ENCODE data around the gene IFNAR2.
A peak's percentile ranks its signal among the peaks of the same experiment; 100 is the strongest.
"Not testable (repeated sequence)": the region's sequence is repeated elsewhere in the genome, so short reads cannot be mapped to it uniquely, and the experiment has no call there.

The IFNAR2 gene

DNA sequence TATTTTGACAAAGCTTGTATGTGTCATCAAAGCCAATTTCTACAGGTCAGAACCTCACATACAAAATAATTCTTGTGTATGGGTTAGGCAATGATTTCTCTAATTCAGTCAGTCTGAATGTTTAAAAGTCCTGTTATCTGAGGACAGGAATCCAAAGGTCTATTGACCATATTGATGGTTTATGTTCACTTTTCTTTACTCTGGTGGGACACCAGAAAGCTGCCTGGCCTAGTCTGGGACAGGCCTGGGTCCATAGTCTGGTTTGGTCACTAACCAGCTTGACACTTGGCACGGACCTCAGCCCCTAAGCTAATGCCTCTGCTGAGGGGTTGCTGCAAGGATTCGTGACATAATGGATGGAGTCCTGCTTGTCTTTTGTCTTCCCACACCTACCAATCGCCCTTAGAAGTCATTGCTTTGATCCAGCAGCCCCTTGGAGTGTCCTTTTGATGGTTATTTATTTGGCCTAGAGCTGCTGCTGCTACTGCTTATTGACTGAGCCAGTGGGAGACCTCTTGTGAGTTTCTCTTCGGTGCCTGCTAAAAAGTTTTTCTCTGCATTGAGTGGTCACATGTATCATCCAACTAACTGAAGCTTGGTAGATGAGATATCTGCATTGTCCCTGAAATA lies 15.7 kb downstream of the IFNAR2 start:
- no peak for DNase-seq

- DNase-seq = no peak
Measured at GRCh38 chr21:33246506-33246905, 16.8 kb downstream of the IFNAR2 start.

- no peak for DNase-seq
Measured at GRCh38 chr21:33246963-33247362, 17.2 kb downstream of the IFNAR2 start.

- no peak for DNase-seq
Measured at GRCh38 chr21:33247599-33247998, 17.9 kb downstream of the IFNAR2 start.

DNA sequence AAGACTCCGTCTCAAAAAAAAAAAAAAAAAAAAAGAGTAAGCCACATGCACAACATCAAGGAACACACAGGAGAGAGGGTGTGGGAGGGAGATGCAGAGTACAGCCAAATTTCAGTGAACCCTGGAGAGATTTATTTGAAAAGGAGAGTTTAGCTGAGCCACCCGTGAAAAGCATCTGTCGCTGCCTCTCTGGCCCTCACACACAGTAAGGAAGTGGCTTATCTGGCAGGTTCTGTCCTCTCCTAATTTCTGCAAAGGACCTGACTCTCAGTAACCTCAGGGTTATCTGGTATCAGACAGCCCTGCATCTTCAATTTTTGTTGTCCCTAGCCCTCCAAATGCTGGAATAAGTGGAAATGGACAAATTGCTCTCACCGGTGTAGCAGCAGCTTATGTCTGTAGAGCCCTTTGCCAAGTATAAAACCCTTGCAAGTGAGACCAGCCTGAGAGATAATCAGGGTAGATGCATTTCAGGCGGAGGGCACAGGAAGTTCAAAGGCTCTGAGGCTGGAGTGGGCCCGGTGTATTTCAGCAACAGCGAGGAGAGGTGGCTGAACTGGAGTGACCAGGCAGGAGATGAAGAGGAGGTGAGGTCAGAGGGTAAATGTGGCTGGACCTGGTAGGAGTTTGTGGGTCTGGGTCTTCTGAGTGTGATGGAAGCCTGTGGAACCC lies 19.7 kb downstream of the IFNAR2 start:
- no peak for DNase-seq

DNA sequence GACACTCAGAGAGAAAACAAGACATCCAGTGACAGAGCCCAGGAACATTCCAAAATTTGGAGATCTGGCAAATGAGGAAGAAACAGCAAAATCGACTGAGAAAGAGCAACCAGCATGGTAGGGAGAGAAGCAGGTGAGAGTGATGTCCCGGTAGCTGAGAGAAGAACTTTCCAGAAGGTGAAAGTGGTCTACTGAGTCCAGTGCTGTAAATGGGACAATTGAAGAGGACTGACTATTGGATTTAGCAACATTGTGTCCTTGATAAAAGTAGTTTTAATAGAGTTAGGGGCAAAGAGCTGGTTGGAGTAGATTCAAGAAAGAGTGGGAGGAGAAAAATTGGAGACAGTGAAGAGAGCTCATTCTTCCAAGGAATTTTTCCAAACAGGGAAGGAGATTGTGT lies 21.4 kb downstream of the IFNAR2 start:
- DNase-seq = no peak

- not testable (repeated sequence) for DNase-seq
Measured at GRCh38 chr21:33253382-33253781, 23.6 kb downstream of the IFNAR2 start.

- no peak for DNase-seq
Measured at GRCh38 chr21:33254766-33255165, 25.0 kb downstream of the IFNAR2 start.

DNA sequence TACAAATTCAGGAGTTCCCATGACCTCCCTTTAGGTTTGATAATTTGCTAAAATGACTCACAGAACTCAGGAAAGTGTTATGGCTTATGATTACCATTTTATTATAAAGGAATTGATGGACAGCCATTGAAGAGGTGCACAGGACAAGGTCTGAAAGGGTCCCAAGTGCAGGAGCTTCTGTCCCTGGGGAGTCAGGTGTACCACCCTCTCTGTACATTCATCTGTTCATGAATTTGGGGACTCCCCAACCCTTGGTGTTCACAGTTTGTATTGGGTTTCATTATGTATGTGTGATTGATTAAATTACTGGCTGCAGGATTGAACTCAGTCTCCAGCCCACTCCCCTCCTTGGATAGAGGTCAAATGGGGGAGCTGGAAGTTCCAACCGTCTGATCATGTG lies 25.7 kb downstream of the IFNAR2 start:
- DNase-seq = no peak

GRCh38 chr21:33256019-33256418 lies 26.3 kb downstream of the IFNAR2 start:
- no peak for DNase-seq

- DNase-seq = no peak
Measured at GRCh38 chr21:33257094-33257803, 27.5 kb downstream of the IFNAR2 start.

- no peak for DNase-seq
Measured at GRCh38 chr21:33258475-33258874, 28.7 kb downstream of the IFNAR2 start.

GRCh38 chr21:33259428-33259827 lies 29.7 kb downstream of the IFNAR2 start:
- DNase-seq = no peak

GRCh38 chr21:33259995-33260394 lies 30.3 kb downstream of the IFNAR2 start:
- DNase-seq = no peak

DNA sequence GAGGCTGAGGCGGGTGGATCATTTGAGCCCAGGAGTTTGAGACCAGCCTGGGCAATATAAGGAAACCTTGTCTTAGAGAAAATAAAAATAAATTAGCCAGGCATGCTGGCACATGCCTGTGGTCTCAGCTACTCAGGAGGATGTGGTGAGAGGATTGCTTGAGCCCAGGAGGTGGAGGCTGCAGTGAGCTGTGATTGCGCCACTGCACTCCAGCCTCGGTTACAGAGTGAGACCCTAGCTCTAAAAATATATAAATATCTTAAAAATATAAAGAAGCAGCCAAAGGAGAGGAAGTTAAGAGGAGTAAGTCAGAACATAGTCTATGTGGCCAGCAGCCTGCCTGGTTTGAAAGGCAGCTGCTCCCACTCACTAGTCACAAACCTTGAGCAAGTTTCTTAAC lies 31.9 kb downstream of the IFNAR2 start:
- peak; percentile 4 for DNase-seq

DNA sequence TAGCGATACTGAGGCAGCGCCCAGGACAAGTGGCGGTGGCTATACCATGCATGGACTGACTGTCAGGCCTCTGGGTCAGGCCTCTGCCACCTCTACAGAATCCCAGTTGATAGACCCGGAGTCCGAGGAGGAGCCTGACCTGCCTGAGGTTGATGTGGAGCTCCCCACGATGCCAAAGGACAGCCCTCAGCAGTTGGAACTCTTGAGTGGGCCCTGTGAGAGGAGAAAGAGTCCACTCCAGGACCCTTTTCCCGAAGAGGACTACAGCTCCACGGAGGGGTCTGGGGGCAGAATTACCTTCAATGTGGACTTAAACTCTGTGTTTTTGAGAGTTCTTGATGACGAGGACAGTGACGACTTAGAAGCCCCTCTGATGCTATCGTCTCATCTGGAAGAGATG lies 33.2 kb downstream of the IFNAR2 start:
- DNase-seq = no peak

- DNase-seq = no peak
Measured at GRCh38 chr21:33264561-33264960, 34.8 kb downstream of the IFNAR2 start.

- DNase-seq = no peak
Measured at GRCh38 chr21:33265664-33266049, 35.9 kb downstream of the IFNAR2 start.

- DNase-seq = peak; percentile 21
Measured at GRCh38 chr21:33266050-33266788, 36.5 kb downstream of the IFNAR2 start, which contains the start of gene IL10RB. IL10RB (plus strand) TSS chr21:33266367; CDS start chr21:33266466, 99 bp downstream.

GRCh38 chr21:33266789-33267135 lies 37.0 kb downstream of the IFNAR2 start:
- no peak for DNase-seq

DNA sequence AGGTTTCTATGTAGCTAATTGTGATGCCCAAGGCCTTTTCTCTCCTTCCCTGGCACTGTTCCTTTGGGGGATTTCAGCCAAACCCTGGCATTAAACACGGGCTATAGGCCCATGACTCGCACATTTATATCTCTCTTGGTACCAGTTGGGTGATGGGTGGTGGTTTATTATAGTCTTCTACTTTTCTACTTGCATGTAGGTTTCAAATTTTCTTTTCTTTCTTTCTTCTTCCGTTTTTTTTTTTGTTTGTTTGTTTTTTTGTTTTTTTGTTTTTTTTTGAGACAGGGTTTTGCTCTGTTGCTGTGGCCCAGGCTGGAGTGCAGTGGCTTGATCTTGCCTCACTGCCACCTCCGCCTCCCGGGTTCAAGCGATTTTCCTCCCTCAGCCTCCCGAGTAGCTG lies 37.5 kb downstream of the IFNAR2 start:
- DNase-seq = no peak

DNA sequence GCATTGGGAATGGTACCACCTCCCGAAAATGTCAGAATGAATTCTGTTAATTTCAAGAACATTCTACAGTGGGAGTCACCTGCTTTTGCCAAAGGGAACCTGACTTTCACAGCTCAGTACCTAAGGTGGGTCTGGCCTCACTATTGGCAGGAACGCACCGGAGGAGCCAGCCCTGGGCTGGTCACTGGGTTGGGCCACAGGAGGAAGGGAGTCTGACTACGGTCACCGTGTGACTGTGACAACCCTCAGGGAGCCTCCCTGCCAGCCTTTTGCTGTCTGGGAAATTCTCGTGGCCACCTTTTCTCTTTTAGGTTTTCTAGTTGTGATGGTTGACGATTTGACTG lies 38.6 kb downstream of the IFNAR2 start:
- DNase-seq = no peak

- DNase-seq = no peak
Measured at GRCh38 chr21:33268737-33269441, 39.2 kb downstream of the IFNAR2 start.
